ENCODE results near the gene CLBA1. TPM values are rescaled to one million over a fixed set of nuclear protein-coding genes. Genes with fewer than 3 reads are reported as not detected.
A peak's percentile ranks its signal among the peaks of the same experiment; 100 is the strongest.
"Not testable (repeated sequence)": the region's sequence is repeated elsewhere in the genome, so short reads cannot be mapped to it uniquely, and the experiment has no call there.

CLBA1 gene
- total RNA-seq, 1 experiment from 2014 or later: 24.3 TPM

- BruUV-seq (replicated peaks): no TSS peak
- CTCF ChIA-PET: interaction anchor here (0.6 to 5.2 kb wide), 4 partner anchors 17 to 51 kb away, joined by 3 to 44 read pairs (median 4); no protein-coding TSS in a partner anchor
- peak overlapping the region; percentile 75 for H3K27ac Mint-ChIP-seq (ENCODE audit: low read depth, unreplicated experiment)
- no peak overlapping the region for H3K4me3 Mint-ChIP-seq (ENCODE audit: unreplicated experiment)
- peaks cover 23% of the 10 kb centered on the region for H3K4me1 Mint-ChIP-seq (ENCODE audit: insufficient read depth, unreplicated experiment)
- TF ChIP-seq CTCF (IDR thresholded peaks at IDR 0.05; ENCODE audit: unreplicated experiment): no peak
- no peaks in the 10 kb centered on the region for H3K9me3 Mint-ChIP-seq (ENCODE audit: unreplicated experiment)
- H3K27me3 Mint-ChIP-seq (ENCODE audit: insufficient read depth, unreplicated experiment): no peaks in the 10 kb centered on the region
- DNase-seq (ENCODE audit: unreplicated experiment): no peak
- no peaks in the 10 kb centered on the region for H3K36me3 Mint-ChIP-seq (ENCODE audit: insufficient read depth, unreplicated experiment)
- intact Hi-C loops (cut with micrococcal nuclease): no loop called here
- POLR2A ChIA-PET: interaction anchor here (0.6 to 18.5 kb wide), 7 partner anchors 9 to 170 kb away, joined by 3 to 636 read pairs (median 4); partner anchors contain the start of gene AHNAK2
Measured at GRCh38 chr14:105025429-105025828, 39.8 kb downstream of the CLBA1 start.

GRCh38 chr14:105026033-105026785 lies 40.6 kb downstream of the CLBA1 start:
- intact Hi-C loops (cut with micrococcal nuclease): no loop called here
- peak; percentile 68 for DNase-seq (ENCODE audit: unreplicated experiment)
- Mint-ChIP-seq H3K27ac (ENCODE audit: low read depth, unreplicated experiment) (peak overlapping the region; percentile 64), H3K4me3 (ENCODE audit: unreplicated experiment) (peak overlapping the region; percentile 24), H3K9me3 (ENCODE audit: unreplicated experiment) (no peaks in the 10 kb centered on the region), H3K36me3 (ENCODE audit: insufficient read depth, unreplicated experiment) (no peaks in the 10 kb centered on the region), H3K27me3 (ENCODE audit: insufficient read depth, unreplicated experiment) (no peaks in the 10 kb centered on the region), H3K4me1 (ENCODE audit: insufficient read depth, unreplicated experiment) (peaks cover 23% of the 10 kb centered on the region)
- ChIA-PET CTCF (interaction anchor here (0.5 to 5.2 kb wide), 6 partner anchors 9 to 185 kb away, joined by 3 to 44 read pairs (median 3); no protein-coding TSS in a partner anchor), POLR2A (interaction anchor here (0.7 to 18.5 kb wide), 8 partner anchors 10 to 54 kb away, joined by 3 to 636 read pairs (median 4); partner anchors contain the start of gene CLBA1)
- no TSS peak for BruUV-seq (replicated peaks)
- TF ChIP-seq CTCF (IDR thresholded peaks at IDR 0.05; ENCODE audit: unreplicated experiment): no peak

DNA sequence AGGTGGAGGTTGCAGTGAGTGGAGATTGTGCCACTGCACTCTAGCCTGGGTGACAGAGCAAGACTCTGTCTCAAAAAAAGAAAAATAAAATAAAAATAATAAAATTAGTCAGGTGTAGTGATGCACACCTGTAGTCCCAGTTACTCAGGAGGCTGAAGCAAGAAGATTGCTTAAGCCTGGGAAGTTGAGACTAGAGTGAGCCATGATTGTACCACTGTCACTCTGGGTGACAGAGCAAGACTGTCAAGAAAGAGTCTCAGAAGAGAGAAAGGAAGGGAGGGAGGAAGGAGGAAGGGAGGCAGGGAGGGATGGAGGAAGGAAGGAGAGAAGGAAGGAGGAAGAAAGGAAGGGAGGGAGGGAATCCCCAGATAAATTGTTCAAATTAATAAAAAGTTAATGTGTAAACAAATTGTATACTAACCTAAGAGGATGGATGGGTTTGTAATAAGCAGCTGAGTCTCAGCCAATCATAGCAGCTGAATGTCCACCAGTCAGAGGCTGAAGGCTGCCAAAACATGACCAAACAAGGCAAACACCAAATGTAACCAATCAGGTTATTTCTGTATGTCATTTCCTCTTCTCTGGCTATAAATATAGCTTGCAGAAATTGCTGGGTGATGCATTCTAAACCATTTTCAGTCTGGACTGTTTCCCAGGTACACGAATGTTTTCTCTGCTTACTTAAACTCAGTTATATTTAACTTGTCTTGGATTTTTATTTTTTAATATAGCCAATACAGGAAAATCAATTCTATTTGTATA lies 41.4 kb downstream of the CLBA1 start:
- Mint-ChIP-seq H3K4me1 (ENCODE audit: insufficient read depth, unreplicated experiment) (peaks cover 18% of the 10 kb centered on the region), H3K4me3 (ENCODE audit: unreplicated experiment) (no peak overlapping the region), H3K27ac (ENCODE audit: low read depth, unreplicated experiment) (peak overlapping the region; percentile 64), H3K9me3 (ENCODE audit: unreplicated experiment) (no peaks in the 10 kb centered on the region), H3K36me3 (ENCODE audit: insufficient read depth, unreplicated experiment) (no peaks in the 10 kb centered on the region), H3K27me3 (ENCODE audit: insufficient read depth, unreplicated experiment) (no peaks in the 10 kb centered on the region)
- no peak for TF ChIP-seq CTCF (IDR thresholded peaks at IDR 0.05; ENCODE audit: unreplicated experiment)
- POLR2A ChIA-PET: interaction anchor here (0.9 to 18.5 kb wide), 5 partner anchors 12 to 55 kb away, joined by 3 to 636 read pairs (median 4); partner anchors contain the start of gene CLBA1
- DNase-seq (ENCODE audit: unreplicated experiment): peak; percentile 33
- CTCF ChIA-PET: interaction anchor here (0.7 to 5.2 kb wide), 3 partner anchors 8 to 52 kb away, joined by 3 to 44 read pairs (median 19); no protein-coding TSS in a partner anchor
- no TSS peak for BruUV-seq (replicated peaks)
- intact Hi-C loops (cut with micrococcal nuclease): no loop called here

DNA sequence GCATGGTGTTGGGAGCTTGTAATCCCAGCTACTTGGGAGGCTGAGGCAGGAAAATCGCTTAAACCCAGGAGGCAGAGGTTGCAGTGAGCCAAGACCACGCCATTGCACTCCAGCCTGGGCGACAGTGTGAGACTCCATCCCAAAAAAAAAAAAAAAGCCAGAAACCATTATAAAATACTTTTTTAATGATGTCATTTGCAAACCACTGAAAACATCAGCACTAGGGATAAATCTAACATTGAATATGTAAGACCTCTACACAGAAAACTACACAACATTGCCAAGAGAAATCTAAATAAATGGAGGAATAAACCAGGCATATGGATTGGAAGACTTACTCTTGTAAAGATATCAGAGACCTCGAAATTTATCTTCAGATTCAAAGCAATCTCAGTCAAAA lies 42.1 kb downstream of the CLBA1 start:
- H3K4me3 Mint-ChIP-seq (ENCODE audit: unreplicated experiment); intact Hi-C loops (cut with micrococcal nuclease); DNase-seq (ENCODE audit: unreplicated experiment); H3K9me3 Mint-ChIP-seq (ENCODE audit: unreplicated experiment); H3K36me3 Mint-ChIP-seq (ENCODE audit: insufficient read depth, unreplicated experiment); H3K27ac Mint-ChIP-seq (ENCODE audit: low read depth, unreplicated experiment); H3K27me3 Mint-ChIP-seq (ENCODE audit: insufficient read depth, unreplicated experiment): not testable (repeated sequence)
- CTCF ChIA-PET: interaction anchor here (0.6 to 5.2 kb wide), 5 partner anchors 17 to 502 kb away, joined by 3 to 44 read pairs (median 7); no protein-coding TSS in a partner anchor
- BruUV-seq (replicated peaks): TSS peak; percentile 40
- POLR2A ChIA-PET: interaction anchor here (0.7 to 18.5 kb wide), 5 partner anchors 9 to 93 kb away, joined by 3 to 636 read pairs (median 3); no protein-coding TSS in a partner anchor
- H3K4me1 Mint-ChIP-seq (ENCODE audit: insufficient read depth, unreplicated experiment): peaks cover 14% of the 10 kb centered on the region
